CD4-positive, CD25-positive, alpha-beta regulatory T cell (primary cell): ENCODE data around the gene PIP5K1C. TPM values are rescaled to one million over a fixed set of nuclear protein-coding genes. Genes with fewer than 3 reads are reported as not detected.

Source experiments
- ATAC-seq, 2 donors: fragments of 150-1000 bp; cut with Tn5 transposase; one replicate each; pipeline ENCODE4 v1.10.0; 2021; ENCODE audit warnings: low read depth in 2 of 2, moderate number of reproducible peaks in 2 of 2, moderate library complexity in 1 of 2
- DNase-seq, 3 donors: peaks; one replicate each; pipeline versions ENCODE4 v3.0.0 to v3.0.0-alpha.2; 2012 to 2022; ENCODE audit warnings: mixed read lengths in 1 of 3
- H3K27ac ChIP-seq: one replicate; pipeline ENCODE4 v1.7.0; 2013; ENCODE audit warnings: mild to moderate bottlenecking, low read length; ENCODE audit not compliant: insufficient read depth, poor library complexity, severe bottlenecking
- H3K27me3 ChIP-seq: one replicate; pipeline ENCODE4 v1.7.0; 2013; ENCODE audit warnings: low read length; ENCODE audit not compliant: control insufficient read depth, insufficient read depth
- H3K36me3 ChIP-seq: one replicate; pipeline ENCODE4 v1.7.0; 2013; ENCODE audit warnings: mild to moderate bottlenecking, low read length, moderate library complexity; ENCODE audit not compliant: control insufficient read depth, insufficient read depth
- H3K4me1 ChIP-seq: 2 replicates; pipeline ENCODE4 v1.7.0; 2013; ENCODE audit warnings: mild to moderate bottlenecking, low read length; ENCODE audit not compliant: insufficient read depth, control insufficient read depth, poor library complexity, severe bottlenecking
- H3K4me3 ChIP-seq: one replicate; pipeline ENCODE4 v1.7.0; 2013; ENCODE audit warnings: low read depth, mild to moderate bottlenecking, low read length, moderate library complexity
- H3K9me3 ChIP-seq, 2 experiments: 1 replicate in 1 of 2; 2 replicates in 1 of 2; pipeline ENCODE4 v1.7.0; 2013; ENCODE audit warnings: low read length in 2 of 2, mild to moderate bottlenecking in 1 of 2, moderate library complexity in 1 of 2; ENCODE audit not compliant: control insufficient read depth in 2 of 2
- H3K27ac Mint-ChIP-seq, 3 donors: one replicate each; pipeline ENCODE4 v1.8.0; 2020 to 2022; ENCODE audit warnings: mild to moderate bottlenecking in 3 of 3, mixed read lengths in 3 of 3, moderate library complexity in 2 of 3
- H3K27me3 Mint-ChIP-seq: one replicate; pipeline ENCODE4 v1.8.0; 2022; ENCODE audit warnings: mild to moderate bottlenecking, mixed read lengths
- H3K36me3 Mint-ChIP-seq: one replicate; pipeline ENCODE4 v1.8.0; 2020; ENCODE audit warnings: mixed read lengths
- H3K4me1 Mint-ChIP-seq, 4 donors: one replicate each; pipeline ENCODE4 v1.8.0; 2020 to 2022; ENCODE audit warnings: mixed read lengths in 4 of 4, mild to moderate bottlenecking in 1 of 4
- H3K4me3 Mint-ChIP-seq, 4 donors: one replicate each; pipeline ENCODE4 v1.8.0; 2020 to 2022; ENCODE audit warnings: mild to moderate bottlenecking in 4 of 4, mixed read lengths in 4 of 4, moderate library complexity in 3 of 4
- H3K9me3 Mint-ChIP-seq, 7 donors: one replicate each; pipeline ENCODE4 v1.8.0; 2020 to 2022; ENCODE audit warnings: mixed read lengths in 7 of 7, mild to moderate bottlenecking in 3 of 7, moderate library complexity in 2 of 7
- polyA plus RNA-seq, 4 donors: library from polyadenylated mRNA; unstranded; fragments of 300-500 nt; fragmentation: Illumina TruSeq; gene quantifications; one replicate each; pipeline ENCODE4 v1.2.3, GENCODE V29; 2021
- total RNA-seq: library from RNA; stranded (reverse); gene quantifications from one replicate; pipeline ENCODE4 v1.2.3, GENCODE V29; 2022

Gene PIP5K1C
- total and polyA plus RNA-seq, 5 donors from 2014 or later, result 3.8 to 28.1 (median 4.5) TPM

- ATAC-seq, result no peak
- Histone ChIP-seq H3K27ac (no peak overlapping the region), H3K4me3 (no peak overlapping the region), H3K4me1 (peaks cover 26% of the 10 kb centered on the region), H3K9me3 (no peaks in the 10 kb centered on the region), H3K36me3 (no peaks in the 10 kb centered on the region), H3K27me3 (no peaks in the 10 kb centered on the region)
- DNase-seq, result no peak
- Mint-ChIP-seq H3K27ac (peak overlapping the region in 1 of 3 donors; percentile 48), H3K4me3 (peak overlapping the region in 3 of 4 donors; percentile 31 to 95 (median 88)), H3K27me3 (peaks cover 28% of the 10 kb centered on the region), H3K9me3 (peaks cover 0 to 1% (median 0%) of the 10 kb centered on the region in 7 donors), H3K36me3 (no peaks in the 10 kb centered on the region), H3K4me1 (peaks cover 0 to 34% (median 14%) of the 10 kb centered on the region in 4 donors)
Observed at GRCh38 chr19:3720349-3720917, 20.2 kb upstream of the PIP5K1C start.

DNA sequence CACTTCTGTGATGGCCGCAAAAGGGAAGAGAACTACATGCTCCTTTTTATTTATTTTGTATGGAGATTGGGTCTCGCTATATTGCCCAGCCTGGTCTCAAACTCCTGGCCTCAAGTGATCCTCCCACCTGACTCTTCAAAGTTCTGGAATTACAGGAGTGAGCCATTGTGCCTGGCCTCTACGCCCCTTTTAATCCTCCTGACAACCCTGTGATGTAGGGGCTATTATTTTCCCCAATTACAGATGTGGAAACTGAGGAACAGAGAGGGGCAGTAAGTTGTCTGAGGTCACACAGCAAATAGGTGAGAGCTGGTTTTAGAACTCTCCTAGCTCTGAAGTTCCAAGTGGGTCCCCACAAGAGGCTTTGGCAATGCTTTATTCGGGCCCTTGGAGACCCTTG lies 19.6 kb upstream of the PIP5K1C start:
- Histone ChIP-seq H3K4me1 (peaks cover 26% of the 10 kb centered on the region), H3K27me3 (no peaks in the 10 kb centered on the region), H3K36me3 (no peaks in the 10 kb centered on the region), H3K27ac (no peak overlapping the region), H3K9me3 (no peaks in the 10 kb centered on the region), H3K4me3 (no peak overlapping the region)
- Mint-ChIP-seq H3K27ac (no peak overlapping the region), H3K9me3 (peaks cover 0 to 1% (median 0%) of the 10 kb centered on the region in 7 donors), H3K27me3 (peaks cover 28% of the 10 kb centered on the region), H3K36me3 (no peaks in the 10 kb centered on the region), H3K4me3 (peak overlapping the region in 1 of 4 donors; percentile 33), H3K4me1 (peaks cover 0 to 30% (median 14%) of the 10 kb centered on the region in 4 donors)
- ATAC-seq (no peak), DNase-seq (no peak)

DNA sequence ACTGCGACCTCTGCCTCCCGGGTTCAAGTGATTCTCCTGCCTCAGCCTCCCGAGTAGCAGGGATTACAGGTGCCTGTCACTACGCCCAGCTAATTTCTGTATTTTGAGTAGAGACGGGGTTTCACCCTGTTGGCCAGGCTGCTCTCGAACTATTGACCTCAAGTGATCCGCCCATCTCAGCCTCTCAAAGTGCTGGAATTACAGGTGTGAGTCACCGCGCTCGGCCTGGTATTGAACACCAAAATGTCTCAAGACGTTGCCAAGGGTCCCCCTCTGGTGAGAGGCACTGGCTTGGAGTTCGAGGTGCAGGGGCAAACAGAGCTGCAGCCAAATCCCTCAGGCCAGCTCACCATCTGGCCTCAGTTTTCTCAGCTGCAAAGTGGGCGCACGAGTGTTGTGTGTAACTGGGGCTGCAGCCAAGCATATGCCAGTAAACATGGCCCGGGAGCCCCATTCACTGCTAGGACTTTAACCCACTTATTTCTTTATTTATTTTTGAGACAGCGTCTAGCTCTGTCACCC lies 15.9 kb upstream of the PIP5K1C start:
- Mint-ChIP-seq H3K4me1 (peaks cover 0 to 16% (median 9%) of the 10 kb centered on the region in 4 donors), H3K36me3 (no peaks in the 10 kb centered on the region), H3K9me3 (peaks cover 0 to 1% (median 0%) of the 10 kb centered on the region in 7 donors), H3K4me3 (no peak overlapping the region), H3K27me3 (peaks cover 16% of the 10 kb centered on the region), H3K27ac (no peak overlapping the region)
- peaks cover 14% of the 10 kb centered on the region for H3K4me1 ChIP-seq
- H3K9me3 ChIP-seq, result no peaks in the 10 kb centered on the region
- ATAC-seq, result no peak
- DNase-seq, result no peak
- H3K36me3 ChIP-seq, result no peaks in the 10 kb centered on the region
- no peak overlapping the region for H3K4me3 ChIP-seq
- no peak overlapping the region for H3K27ac ChIP-seq
- no peaks in the 10 kb centered on the region for H3K27me3 ChIP-seq

DNA sequence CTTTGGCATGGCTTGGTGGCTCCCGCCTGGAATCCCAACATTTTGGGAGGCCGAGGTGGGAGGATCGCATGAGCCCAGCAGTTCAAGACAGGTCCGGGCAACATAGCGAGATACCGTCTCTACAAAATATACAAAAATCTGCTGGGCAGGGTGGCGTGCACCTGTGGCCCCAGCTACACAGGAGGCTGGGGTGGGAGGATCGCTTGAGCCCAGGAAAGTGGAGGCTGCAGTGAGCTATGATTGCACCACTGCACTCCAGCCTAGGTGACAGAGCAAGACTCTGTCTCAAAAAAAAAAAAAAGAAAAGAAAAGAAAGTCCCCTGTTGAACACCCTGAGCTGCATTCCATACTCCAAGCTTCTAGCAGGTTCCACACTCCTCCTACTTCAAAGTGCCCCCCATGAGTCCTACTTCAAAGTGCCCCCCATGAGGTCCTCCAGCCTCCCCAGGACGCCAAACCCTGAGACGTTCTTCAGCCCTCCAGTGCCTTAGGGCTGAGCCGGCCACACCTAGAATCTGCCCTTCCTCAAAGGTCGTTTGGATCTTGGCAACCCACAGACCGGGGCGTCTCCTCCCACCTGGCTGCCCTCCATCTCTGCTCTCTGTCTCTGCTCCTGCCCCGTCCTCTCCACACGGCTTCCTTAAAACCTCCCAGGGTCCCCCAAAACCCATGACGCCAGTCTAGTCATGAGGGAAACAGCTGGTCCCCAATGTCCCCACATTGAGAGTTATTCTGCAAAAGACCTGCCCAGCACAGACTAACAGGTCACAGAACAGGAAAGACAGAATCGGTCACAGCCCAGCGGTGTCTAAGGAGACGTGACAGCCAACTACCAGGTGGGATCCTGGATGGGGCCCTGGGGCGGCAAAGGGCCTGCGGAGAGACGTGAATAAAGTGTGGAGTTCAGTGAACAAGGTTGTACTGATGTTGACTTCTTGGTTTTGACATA lies 12.7 kb upstream of the PIP5K1C start:
- H3K4me1 Mint-ChIP-seq, result peaks cover 0 to 5% (median 2%) of the 10 kb centered on the region in 4 donors
- H3K27ac Mint-ChIP-seq, result peak overlapping the region in 2 of 3 donors; percentile 17 to 74
- Histone ChIP-seq H3K27me3 (no peaks in the 10 kb centered on the region), H3K4me1 (no peaks in the 10 kb centered on the region), H3K4me3 (no peak overlapping the region), H3K9me3 (no peaks in the 10 kb centered on the region), H3K36me3 (no peaks in the 10 kb centered on the region), H3K27ac (no peak overlapping the region)
- DNase-seq (no peak), ATAC-seq (no peak)
- no peak overlapping the region for H3K4me3 Mint-ChIP-seq
- peaks cover 0 to under 1% (median 0%) of the 10 kb centered on the region in 7 donors for H3K9me3 Mint-ChIP-seq
- H3K36me3 Mint-ChIP-seq, result no peaks in the 10 kb centered on the region
- peaks cover 9% of the 10 kb centered on the region for H3K27me3 Mint-ChIP-seq

DNA sequence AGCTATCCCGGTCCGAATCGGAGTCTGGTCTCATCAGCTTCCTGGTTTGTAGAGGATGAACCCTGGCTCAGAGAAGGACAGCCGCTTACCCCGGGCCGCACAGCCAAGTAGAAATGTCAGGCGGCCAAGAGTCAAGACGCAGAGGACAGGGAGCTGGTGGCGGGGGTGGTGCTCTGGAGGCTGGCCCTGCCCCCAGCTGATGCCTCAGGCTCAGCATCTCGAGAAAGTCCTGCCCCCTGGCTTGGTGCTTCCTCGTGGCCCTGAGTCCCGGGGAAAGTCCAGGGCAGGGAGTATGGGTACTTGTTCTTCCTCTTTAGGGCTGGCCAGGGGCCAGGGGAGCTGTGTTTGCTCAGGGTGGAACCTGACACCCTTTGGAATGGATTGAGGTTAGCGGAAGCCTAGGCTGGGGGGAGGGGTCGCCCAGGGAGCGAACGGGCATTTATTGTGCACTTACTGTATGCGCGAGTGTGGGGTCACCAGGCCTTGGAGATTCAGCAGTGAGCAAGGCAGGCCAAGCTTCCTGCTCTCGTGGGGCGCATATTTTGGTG lies 10.1 kb upstream of the PIP5K1C start:
- Histone ChIP-seq H3K9me3 (no peaks in the 10 kb centered on the region), H3K27ac (no peak overlapping the region), H3K4me1 (peaks cover 3% of the 10 kb centered on the region), H3K27me3 (no peaks in the 10 kb centered on the region), H3K4me3 (no peak overlapping the region), H3K36me3 (no peaks in the 10 kb centered on the region)
- DNase-seq (no peak), ATAC-seq (peak; percentile 6 to 27)
- Mint-ChIP-seq H3K4me1 (peaks cover 0 to 13% (median 3%) of the 10 kb centered on the region in 4 donors), H3K36me3 (no peaks in the 10 kb centered on the region), H3K27me3 (peaks cover 19% of the 10 kb centered on the region), H3K4me3 (no peak overlapping the region), H3K27ac (no peak overlapping the region), H3K9me3 (no peaks in the 10 kb centered on the region)

GRCh38 chr19:3708207-3708931 lies 8.1 kb upstream of the PIP5K1C start, which contains the start of gene TJP3:
Gene TJP3 (plus strand): TSS chr19:3708384. CDS start chr19:3728433, 20,049 bp downstream.
- Mint-ChIP-seq H3K27ac (no peak within 1 kb of the TSS), H3K4me3 (no peak within 1 kb of the TSS)

GRCh38 chr19:3707868-3708206 lies 7.6 kb upstream of the PIP5K1C start:
- H3K27me3 ChIP-seq, result no peaks in the 10 kb centered on the region
- H3K27me3 Mint-ChIP-seq, result peaks cover 21% of the 10 kb centered on the region

More at GRCh38 chr19:3708207-3708931, 8.1 kb upstream of the PIP5K1C start, which contains the start of gene TJP3:
- Histone ChIP-seq H3K27ac (no peak within 1 kb of the TSS), H3K4me3 (no peak within 1 kb of the TSS), H3K27me3 (no peaks in the 10 kb centered on the region), H3K36me3 (no peaks in the 10 kb centered on the region), H3K4me1 (peaks cover 3% of the 10 kb centered on the region), H3K9me3 (no peaks in the 10 kb centered on the region)
- Mint-ChIP-seq H3K4me1 (peaks cover 0 to 12% (median 4%) of the 10 kb centered on the region in 4 donors), H3K9me3 (no peaks in the 10 kb centered on the region), H3K36me3 (no peaks in the 10 kb centered on the region), H3K27me3 (peaks cover 21% of the 10 kb centered on the region)
- ATAC-seq (no peak), DNase-seq (no peak)

More at GRCh38 chr19:3707868-3708206, 7.6 kb upstream of the PIP5K1C start:
- H3K27ac Mint-ChIP-seq, result no peak overlapping the region
- ATAC-seq, result no peak
- no peak for DNase-seq
- Histone ChIP-seq H3K36me3 (no peaks in the 10 kb centered on the region), H3K4me3 (no peak overlapping the region), H3K4me1 (peaks cover 3% of the 10 kb centered on the region), H3K27ac (no peak overlapping the region), H3K9me3 (no peaks in the 10 kb centered on the region)
- no peaks in the 10 kb centered on the region for H3K36me3 Mint-ChIP-seq
- peaks cover 0 to 7% (median 2%) of the 10 kb centered on the region in 4 donors for H3K4me1 Mint-ChIP-seq
- no peak overlapping the region for H3K4me3 Mint-ChIP-seq
- no peaks in the 10 kb centered on the region for H3K9me3 Mint-ChIP-seq
